ENCODE measurements around the gene PAX2.

Gene PAX2

DNA sequence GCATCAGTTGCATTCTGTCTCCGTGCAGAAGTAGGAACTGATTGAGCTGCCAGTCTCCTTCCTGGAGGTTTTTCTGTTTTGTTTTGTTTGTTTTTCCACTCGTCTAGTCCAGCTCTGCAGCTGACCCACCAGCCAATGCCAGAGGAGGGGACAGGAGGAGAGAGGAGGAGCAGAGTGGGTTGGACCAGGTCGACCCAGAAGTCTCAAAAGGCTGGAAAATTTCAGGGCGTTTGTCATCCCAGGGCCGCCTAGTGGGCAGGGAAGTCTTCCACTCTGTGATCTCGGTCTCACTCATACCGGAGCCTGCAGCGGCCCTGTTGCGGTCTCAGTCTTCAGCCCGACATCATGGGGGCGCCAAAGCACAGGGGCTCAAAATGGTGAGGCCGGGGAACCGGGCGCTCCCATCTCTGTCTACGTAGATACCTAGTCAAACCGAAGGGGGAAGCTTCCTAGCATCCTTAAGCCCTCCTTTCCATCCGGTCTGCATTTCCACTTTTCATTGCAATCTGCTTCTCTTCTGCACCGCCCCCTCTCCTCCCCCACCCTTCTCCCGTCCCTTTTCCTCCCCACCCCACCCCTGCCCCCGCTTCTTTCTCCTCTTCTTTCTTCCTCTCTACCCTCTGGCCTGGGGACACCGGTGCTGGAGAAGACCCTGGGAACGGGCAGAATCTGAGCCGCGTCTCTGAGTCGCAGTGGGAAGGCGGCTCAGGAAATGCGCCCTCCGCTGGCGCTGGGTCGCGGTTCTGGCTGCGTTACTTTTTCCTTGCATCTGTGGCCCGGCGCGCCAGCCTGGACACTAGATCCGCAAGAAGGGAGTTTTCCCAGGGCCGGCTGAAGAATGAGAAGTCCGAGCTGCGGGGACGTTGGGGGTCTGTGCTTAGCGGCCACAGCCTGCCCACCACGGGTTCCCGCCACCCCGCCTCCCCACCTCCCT is 16.2 kb upstream of the PAX2 start:
- TF ChIP-seq, protein P1, sequence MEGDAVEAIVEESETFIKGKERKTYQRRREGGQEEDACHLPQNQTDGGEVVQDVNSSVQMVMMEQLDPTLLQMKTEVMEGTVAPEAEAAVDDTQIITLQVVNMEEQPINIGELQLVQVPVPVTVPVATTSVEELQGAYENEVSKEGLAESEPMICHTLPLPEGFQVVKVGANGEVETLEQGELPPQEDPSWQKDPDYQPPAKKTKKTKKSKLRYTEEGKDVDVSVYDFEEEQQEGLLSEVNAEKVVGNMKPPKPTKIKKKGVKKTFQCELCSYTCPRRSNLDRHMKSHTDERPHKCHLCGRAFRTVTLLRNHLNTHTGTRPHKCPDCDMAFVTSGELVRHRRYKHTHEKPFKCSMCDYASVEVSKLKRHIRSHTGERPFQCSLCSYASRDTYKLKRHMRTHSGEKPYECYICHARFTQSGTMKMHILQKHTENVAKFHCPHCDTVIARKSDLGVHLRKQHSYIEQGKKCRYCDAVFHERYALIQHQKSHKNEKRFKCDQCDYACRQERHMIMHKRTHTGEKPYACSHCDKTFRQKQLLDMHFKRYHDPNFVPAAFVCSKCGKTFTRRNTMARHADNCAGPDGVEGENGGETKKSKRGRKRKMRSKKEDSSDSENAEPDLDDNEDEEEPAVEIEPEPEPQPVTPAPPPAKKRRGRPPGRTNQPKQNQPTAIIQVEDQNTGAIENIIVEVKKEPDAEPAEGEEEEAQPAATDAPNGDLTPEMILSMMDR (IDR thresholded peaks at IDR 0.05; ENCODE audit: insufficient read depth, low read length, missing control alignments), result peak; percentile 37
- H3K4me3 ChIP-seq (ENCODE audit: low read depth, low read length), result no peak overlapping the region
- ChIA-PET POLR2A (no interaction called here), CTCF (interaction anchor here (0.9 to 1.1 kb wide), 2 partner anchors 15 to 167 kb away, joined by 3 to 7 read pairs; no protein-coding TSS in a partner anchor)
- DNase-seq (ENCODE audit: low read depth, low spot score), result no peak

DNA sequence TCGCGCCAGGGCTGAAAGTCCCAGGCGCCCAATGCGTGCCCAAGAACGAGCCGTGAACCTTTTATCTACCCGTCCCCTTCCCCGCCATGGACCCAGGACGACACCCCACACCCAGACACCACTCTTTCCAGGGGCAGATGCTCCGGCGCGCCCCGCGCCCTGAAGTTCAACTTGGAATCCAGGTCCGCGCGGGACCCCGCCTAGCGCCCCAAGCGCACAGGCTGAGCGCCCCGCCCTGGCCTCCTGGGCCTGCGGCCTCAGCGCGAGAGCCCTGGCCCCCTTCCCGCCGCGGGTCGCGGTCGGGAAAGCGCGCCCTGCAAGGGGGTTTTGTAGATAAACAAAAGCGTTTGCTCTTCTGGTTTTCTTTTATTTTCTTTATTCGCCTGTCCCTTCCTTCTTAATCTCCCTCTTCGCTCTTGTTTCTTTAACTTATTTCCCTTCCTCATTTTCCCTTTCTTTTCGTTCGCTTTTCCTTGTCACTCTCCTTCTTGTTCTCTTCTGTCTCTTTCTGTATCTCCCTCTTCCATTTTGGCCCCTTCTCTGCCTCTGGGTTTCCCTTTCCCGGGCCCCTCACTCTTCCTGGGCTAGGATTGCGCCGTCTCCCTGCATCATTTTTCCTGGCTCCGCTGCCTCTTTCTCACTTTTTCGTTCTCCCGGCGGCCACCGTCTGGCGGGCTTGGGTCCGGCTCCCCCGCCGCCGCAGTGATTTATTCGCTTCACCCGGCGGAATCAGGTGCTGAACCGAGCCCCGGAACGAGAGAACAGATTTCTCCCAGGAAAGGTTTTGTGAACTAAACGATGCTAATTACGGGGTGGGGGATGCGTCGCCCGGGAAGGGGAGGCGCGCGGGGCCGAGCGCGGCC is 15.3 kb upstream of the PAX2 start:
- POLR2A ChIA-PET, result no interaction called here
- H3K4me3 ChIP-seq (ENCODE audit: low read depth, low read length), result no peak overlapping the region
- CTCF ChIA-PET, result no interaction called here
- TF ChIP-seq, protein P1 (IDR thresholded peaks at IDR 0.05; ENCODE audit: insufficient read depth, low read length, missing control alignments), result no peak
- no peak for DNase-seq (ENCODE audit: low read depth, low spot score)

DNA sequence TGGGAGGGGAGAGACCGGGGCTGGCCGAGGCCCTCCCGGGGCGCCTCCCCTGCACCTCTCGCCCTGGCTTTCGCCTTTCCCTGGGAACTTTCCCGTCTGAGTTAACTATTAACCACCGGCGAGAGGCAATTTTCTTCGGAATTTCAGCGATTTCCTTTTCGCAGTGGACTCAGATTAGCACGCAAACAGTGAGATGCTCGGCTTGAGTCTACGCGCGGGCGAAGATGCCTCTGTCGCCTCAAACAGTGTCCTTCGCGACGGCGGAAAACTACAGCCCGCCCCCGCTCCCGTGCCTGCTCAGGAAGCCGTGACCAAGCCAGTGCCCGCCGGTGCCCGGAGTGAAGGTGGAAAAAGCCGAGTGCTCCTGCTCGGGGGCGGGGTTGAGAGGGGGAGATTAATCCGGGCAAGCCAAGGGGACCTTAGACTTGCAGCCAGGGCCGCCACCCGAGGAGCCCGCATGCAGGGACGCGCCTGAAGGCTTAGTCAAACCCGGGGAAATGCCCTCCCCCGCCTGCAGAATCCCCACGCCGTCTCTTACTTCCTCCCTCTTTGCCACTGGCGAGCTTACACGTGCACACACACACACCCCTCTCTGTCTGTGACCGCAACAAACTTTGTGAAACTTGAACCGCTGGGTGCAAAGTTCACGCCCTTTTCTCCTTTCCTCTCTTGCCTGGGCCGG is 14.5 kb upstream of the PAX2 start:
- no peak overlapping the region for H3K4me3 ChIP-seq (ENCODE audit: low read depth, low read length)
- TF ChIP-seq, protein P1 (IDR thresholded peaks at IDR 0.05; ENCODE audit: insufficient read depth, low read length, missing control alignments), result no peak
- CTCF ChIA-PET, result no interaction called here
- no peak for DNase-seq (ENCODE audit: low read depth, low spot score)
- POLR2A ChIA-PET, result no interaction called here

DNA sequence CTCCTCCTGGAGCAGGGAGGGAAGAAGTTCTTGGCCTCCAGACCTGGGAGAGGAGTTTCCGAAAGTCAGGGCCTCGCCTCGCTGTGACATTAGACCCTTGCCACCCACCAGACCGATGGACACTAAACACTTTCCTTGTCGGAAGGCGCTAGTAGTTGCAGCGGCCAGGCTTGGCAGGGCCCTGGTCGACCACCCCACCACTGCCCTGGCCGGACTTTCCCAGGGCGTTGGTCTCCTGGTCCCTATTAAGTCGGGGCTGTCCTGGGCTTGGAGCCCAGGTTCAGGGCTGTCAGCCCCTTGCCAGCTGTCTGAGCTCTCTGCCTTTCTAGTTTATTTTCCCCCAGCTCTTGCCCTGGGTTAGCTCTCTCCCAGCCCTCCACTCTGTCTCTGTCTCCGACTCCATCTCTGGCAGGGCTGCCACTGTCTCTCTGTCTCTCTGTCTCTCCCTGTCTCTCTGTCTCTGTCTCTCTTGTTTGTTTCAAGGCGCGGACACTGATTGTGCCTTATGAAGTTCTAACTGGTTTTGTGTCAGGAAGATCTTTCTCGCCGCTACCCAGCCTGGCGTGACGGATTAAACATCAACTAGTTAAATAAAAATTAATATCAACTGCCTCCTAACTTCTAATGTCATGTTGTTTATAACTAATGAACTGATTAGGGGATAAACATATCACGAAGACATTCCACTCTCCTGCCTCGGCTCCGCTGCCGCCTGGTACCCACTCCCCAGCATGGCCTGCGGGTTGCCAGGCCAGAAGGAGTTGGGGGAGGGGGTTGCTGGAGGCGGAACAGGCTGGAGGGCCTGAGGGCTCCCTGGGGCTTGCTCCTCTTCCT is 13.8 kb upstream of the PAX2 start:
- TF ChIP-seq, protein P1 (IDR thresholded peaks at IDR 0.05; ENCODE audit: insufficient read depth, low read length, missing control alignments), result no peak
- DNase-seq (ENCODE audit: low read depth, low spot score), result no peak
- POLR2A ChIA-PET, result no interaction called here
- CTCF ChIA-PET, result no interaction called here
- H3K4me3 ChIP-seq (ENCODE audit: low read depth, low read length), result no peak overlapping the region

DNA sequence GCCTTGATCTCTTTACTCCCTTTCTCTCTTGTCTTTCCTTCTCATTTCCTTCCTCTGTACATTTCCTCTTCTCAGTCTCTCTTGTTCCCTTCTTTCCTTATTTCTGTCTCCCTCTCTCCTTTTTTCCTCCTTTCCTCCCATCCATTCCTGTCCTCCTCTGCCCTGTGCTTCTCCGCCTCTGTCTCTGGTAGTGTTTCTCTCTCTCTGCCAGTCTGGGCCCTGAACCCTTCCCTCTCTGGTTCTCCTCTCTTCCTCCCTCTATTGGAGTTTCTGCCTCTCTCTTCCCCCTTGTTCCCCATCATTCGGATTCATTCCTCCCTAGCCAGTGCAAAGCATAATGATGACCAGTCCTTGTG is 13.2 kb upstream of the PAX2 start:
- POLR2A ChIA-PET, result no interaction called here
- TF ChIP-seq, protein P1 (IDR thresholded peaks at IDR 0.05; ENCODE audit: insufficient read depth, low read length, missing control alignments), result no peak

More for the DNA sequence above, 13.2 kb upstream of the PAX2 start:
- no peak overlapping the region for H3K4me3 ChIP-seq (ENCODE audit: low read depth, low read length)
- CTCF ChIA-PET, result no interaction called here
- no peak for DNase-seq (ENCODE audit: low read depth, low spot score)

Measured in AG04449 (cell line).